NT2/D1 (cell line): ENCODE measurements around the gene OR8A1.

Source experiments
- SUZ12 ChIP-seq: IDR thresholded peaks from 2 replicates; pipeline ENCODE4 v1.6.1; 2011; ENCODE audit not compliant: insufficient read length, insufficient read depth; ENCODE audit errors: extremely low read depth
- YY1 ChIP-seq: IDR thresholded peaks from 2 replicates; pipeline ENCODE4 v1.6.1; 2011; ENCODE audit not compliant: insufficient read length, insufficient read depth

DNA sequence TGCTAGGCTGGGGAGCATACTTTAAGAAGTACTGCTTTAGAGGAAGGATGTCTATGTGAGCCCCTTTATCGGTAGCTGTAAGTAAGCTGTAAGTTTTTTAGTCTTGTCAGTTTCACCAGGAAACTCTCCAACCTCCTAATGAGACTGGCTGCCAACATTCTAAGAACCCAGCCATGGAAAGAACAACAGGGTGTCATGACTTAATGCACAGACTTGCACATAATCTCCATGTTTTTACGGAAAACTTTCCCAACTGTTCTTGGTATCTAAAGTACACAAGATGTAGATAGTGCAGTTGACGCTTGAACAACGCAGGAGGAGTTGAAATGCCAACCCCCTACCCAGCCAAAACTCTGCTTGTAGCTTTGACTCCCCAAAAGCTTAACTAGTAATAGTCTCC is 9.0 kb downstream of the OR8A1 start:
- TF ChIP-seq YY1 (no peak), SUZ12 (no peak)
